GM19043 (cell line): Measurements from ENCODE around the gene MACROD2.
A peak's percentile ranks its signal among the peaks of the same experiment; 100 is the strongest.

ENCODE experiments used
- ATAC-seq: cut with Tn5 transposase; IDR thresholded peaks from one replicate; pipeline ENCODE4 v1.9.1; 2021; ENCODE audit warnings: low read depth; ENCODE audit not compliant: unreplicated experiment

Gene MACROD2

DNA sequence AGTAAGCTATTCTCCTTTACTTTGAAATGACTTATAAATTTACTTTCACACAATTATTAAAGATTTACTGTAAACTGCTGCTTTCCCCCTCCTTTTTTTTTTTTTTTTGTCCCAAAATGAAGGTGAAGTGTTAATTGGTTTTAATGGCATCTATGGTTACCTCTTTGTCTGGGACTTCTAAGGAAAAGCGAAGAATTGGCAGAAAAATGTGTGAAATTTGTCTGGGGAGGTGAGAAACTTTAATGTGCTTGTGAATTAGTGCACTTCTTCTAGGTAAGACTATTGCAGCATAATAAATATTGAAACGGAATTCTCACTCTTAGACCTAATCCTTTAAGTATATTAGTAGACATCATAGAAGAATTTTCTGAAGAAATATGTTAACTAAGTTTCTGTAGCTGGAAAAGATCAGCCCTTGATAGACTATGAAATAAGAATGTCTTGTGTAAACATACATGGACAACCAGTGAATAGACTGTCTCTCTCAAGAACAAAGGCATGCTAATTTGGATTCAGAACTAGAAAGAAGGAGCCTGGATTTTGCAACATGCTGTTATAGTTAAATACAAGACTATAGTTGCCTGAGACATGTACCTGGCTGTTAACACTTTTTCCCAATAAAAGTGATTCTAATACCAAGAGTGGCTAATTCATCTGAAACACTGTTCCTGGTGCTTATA lies 318.2 kb downstream of the MACROD2 start:
- ATAC-seq = no peak

- ATAC-seq = no peak
Measured at GRCh38 chr20:14319704-14320103, 324.4 kb downstream of the MACROD2 start.

- ATAC-seq = no peak
Measured at GRCh38 chr20:14331646-14332045, 336.3 kb downstream of the MACROD2 start.

- ATAC-seq = no peak
Measured at GRCh38 chr20:14332866-14333265, 337.6 kb downstream of the MACROD2 start.

DNA sequence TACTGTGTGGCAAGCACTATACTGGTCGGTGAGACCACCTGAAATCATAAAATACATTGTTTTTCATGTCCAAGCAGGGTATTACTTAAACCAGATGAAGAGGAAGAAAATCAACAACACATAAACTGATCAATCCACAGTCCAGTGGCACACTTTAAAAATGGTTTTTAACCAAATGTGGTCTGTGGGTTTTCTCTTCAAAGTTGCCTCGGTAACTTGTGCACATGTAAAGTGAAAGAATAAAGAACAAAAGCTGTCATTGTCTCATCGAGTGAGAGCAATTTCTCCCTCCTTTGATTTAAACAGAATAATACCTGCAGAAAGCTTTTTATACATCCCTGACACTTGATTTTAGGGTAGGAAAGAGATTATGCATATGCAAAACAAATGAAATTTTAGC lies 338.4 kb downstream of the MACROD2 start:
- no peak for ATAC-seq

DNA sequence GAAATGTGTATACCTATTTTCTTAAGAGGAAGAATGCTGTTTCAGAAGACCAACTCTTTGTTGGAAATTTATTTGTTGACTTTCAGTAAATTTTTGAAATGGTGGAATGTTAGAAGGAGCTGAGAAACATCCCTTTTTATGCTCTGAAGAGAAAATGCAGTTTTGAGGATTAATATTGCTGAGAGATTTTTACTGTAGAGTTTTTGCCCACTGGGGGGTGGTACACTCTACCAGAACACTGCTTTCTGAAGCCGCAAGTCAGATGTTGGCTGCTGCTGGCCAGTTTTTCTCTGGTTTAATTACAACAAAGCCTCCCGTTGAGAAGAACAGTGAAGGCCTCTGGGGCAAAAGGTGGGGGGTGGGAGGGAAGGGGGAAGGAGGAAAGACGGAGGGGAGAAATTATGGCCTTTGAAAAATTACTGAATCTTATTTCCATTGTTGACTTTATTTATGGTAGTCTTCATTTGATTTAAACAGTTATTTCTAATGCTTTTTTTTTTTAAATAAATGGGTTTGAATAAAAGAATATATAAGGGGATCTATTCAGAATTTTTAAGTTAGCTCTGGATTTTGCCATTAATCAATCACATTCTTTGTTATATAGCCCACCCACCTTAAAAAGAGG lies 339.1 kb downstream of the MACROD2 start:
- no peak for ATAC-seq

- ATAC-seq = no peak
Measured at GRCh38 chr20:14335052-14335451, 339.7 kb downstream of the MACROD2 start.

GRCh38 chr20:14336686-14337085 lies 341.4 kb downstream of the MACROD2 start:
- no peak for ATAC-seq

GRCh38 chr20:14337400-14338171 lies 342.3 kb downstream of the MACROD2 start, which contains the start of gene FLRT3:
FLRT3 (minus strand) TSS chr20:14337612; CDS start chr20:14327506, 10,106 bp downstream.
- peak; percentile 94 for ATAC-seq

GRCh38 chr20:14341801-14342200 lies 346.5 kb downstream of the MACROD2 start:
- no peak for ATAC-seq

GRCh38 chr20:14342918-14343317 lies 347.6 kb downstream of the MACROD2 start:
- no peak for ATAC-seq

DNA sequence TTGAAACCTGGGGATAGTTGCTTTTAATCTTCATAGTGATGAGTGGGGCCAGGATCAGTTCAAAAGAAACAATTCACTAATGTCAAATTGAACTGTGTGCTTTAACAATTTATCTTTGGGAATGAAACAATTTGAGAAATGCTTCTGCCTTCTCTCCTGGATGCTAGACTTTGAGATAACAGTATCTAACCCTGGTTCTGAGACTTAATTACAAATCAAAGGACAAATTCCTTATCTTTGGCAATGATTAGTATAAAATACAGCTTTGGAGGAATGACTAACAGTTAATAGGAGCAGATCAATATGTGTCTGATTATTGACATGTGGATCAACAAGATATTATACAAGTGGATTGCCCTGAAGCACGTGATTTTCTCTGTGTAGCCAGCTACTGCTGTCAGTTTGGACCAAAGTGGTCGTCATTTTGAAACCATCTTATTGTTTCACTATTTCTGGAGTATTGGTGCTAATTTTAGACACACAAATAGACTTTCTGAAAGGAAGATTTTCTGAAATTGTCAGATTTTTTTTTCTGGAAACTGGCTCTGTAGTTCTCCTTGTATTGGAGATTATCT lies 348.3 kb downstream of the MACROD2 start:
- ATAC-seq = no peak

DNA sequence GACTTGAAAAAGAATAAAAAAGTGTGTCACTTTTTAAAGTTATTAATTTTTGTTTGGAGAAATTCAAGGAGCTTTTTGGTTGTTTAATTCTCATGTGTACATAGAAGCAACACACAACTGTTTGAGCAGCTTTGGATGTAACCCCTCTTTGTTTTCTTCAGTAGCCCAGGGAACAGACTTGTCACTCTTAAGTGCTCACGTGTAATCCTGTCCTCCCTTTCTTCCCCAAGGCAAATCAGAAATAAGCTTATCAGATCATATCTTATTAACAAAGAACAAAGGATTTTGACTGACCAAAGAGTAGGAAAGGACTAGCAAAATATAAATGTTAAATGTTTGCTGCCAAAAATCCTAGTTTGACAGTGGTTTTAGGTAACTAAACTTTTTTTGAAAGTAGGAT lies 349.4 kb downstream of the MACROD2 start:
- ATAC-seq = no peak

- ATAC-seq = no peak
Measured at GRCh38 chr20:14355791-14356190, 360.5 kb downstream of the MACROD2 start.

DNA sequence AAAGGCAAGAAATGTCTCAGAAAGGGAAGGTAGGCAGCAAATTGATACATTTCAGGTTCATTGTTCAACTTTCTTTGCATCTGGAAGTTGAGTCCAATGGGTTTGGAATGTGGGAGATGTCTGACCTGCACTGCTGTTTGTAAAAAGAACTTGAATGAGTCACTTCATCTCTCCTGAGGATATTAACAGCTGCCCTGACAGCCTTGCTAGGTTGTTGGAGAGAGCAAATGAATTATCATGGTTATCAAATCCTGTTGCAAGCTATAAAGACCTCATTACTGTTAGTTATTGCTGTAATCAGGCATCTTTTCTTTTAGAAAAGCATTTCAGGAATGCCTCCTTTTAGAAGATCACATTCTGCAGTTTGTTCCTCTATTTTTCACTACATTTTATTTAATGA lies 365.1 kb downstream of the MACROD2 start:
- no peak for ATAC-seq

DNA sequence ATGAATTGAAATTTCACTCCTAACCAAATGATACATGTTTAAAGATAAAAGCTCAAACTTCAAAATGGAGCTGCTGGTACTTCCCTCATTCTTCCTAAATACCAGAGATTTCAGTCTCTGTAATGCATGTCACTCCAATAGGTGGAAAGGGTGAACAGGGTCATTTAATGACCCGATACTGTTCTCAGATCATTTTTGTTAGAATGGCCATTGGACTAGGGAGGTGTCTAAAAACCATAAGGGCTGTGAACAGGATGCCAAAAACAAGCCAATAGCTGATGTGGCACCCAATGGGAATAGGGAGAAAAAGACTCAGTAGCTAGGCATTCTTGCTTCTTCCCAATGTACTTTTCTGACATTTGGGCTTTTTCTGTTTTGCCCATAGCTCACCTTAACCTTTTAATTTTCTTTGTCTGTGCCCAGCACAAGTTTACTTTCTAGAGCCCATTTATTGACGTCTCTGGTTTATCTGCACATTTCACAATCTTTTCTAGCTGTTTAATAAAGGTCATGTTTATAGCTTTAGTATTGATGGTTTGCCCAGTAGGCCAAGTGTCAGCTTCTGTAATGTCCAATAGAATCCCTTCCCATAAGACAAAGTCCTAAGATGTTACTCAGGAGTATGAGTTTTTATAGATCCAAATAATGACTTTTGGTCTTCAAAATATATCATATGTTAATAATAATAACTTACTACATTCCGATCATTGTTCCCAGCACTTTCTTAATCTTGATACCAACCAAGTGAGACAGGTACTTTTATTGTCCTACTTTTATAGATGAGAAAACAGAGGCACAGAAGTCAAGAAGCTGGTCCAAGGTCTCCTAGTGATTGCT lies 366.4 kb downstream of the MACROD2 start:
- no peak for ATAC-seq

- no peak for ATAC-seq
Measured at GRCh38 chr20:14374196-14374595, 378.9 kb downstream of the MACROD2 start.

DNA sequence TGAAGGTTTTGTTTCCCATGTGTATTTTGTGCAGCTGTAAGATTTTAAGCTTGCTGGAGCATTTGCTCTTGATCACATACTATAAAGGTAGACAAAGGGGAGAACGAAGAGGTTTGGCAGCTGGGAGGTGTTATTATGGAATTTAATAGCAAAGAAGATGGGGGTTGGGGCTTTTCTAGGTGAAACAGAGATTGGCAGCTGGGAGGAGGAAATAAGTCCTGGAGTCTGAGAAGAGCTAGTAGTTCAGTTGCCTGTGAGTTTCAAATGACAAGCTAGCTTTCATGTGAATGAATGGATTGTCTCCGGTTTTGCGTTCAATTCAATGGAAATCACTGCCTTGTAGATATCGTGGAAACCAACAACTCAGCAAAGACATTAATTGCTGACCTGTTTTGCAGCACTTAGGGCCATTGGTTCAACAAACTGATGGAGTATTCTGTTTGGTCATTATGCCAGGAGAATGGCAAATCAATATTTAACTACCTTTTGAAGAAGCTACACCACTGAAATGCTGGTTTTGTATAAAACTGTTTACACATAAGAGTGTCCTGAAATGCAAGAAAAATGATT lies 380.2 kb downstream of the MACROD2 start:
- ATAC-seq = no peak

GRCh38 chr20:14378326-14378725 lies 383.0 kb downstream of the MACROD2 start:
- no peak for ATAC-seq

- no peak for ATAC-seq
Measured at GRCh38 chr20:14383335-14383734, 388.0 kb downstream of the MACROD2 start.
